Brain microvascular endothelial cell (primary cell): ENCODE data around the gene OR2W3.

Experiments used
- DNase-seq: peaks from one replicate; pipeline ENCODE4 v3.0.0-alpha.2; 2020
- H3K27ac ChIP-seq: fragments of 250-450 bp; sonication (Bioruptor Pico); 2 replicates; pipeline ENCODE4 v1.5.1; 2020; ENCODE audit warnings: mild to moderate bottlenecking, moderate library complexity
- H3K27me3 ChIP-seq: fragments of 250-450 bp; sonication (Bioruptor Pico); replicated peaks from 2 replicates; pipeline ENCODE4 v1.5.1; 2020; ENCODE audit warnings: mild to moderate bottlenecking
- H3K36me3 ChIP-seq: fragments of 250-450 bp; sonication (Bioruptor Pico); replicated peaks from 2 replicates; pipeline ENCODE4 v1.5.1; 2020; ENCODE audit warnings: mild to moderate bottlenecking
- H3K4me3 ChIP-seq: 2 replicates; pipeline ENCODE4 v1.5.1; 2011; ENCODE audit warnings: low read depth, mild to moderate bottlenecking, control low read depth, low read length, moderate library complexity
- CTCF ChIP-seq: IDR thresholded peaks from 2 replicates; pipeline ENCODE4 v1.5.1; 2011; ENCODE audit warnings: low read depth, mild to moderate bottlenecking, moderate library complexity, low read length, control low read depth, inconsistent platforms; ENCODE audit errors: missing control alignments
- in situ Hi-C: cut with HindIII; loops from 2 replicates; pipeline ENCODE4 v1.10.0; 2017; ENCODE audit warnings: low sequenced_read_pairs, low pct_ligation_motif_present

OR2W3 gene

GRCh38 chr1:247895163-247895637, at the start of gene OR2W3:
OR2W3 (plus strand) TSS chr1:247895587; CDS start chr1:247895587, 0 bp downstream.
- H3K4me3 ChIP-seq, result no peak within 1 kb of the TSS
- no peak for DNase-seq
- in situ Hi-C loops, result no loop called here
- H3K36me3 ChIP-seq, result no peaks in the 10 kb centered on the region
- no peak within 1 kb of the TSS for H3K27ac ChIP-seq
- no peak for TF ChIP-seq CTCF
- no peaks in the 10 kb centered on the region for H3K27me3 ChIP-seq

GRCh38 chr1:247845693-247846017, 49.7 kb upstream of the OR2W3 start:
- no peak overlapping the region for H3K27ac ChIP-seq
- in situ Hi-C loops, result no loop called here
- H3K27me3 ChIP-seq, result no peaks in the 10 kb centered on the region
- TF ChIP-seq CTCF, result no peak
- H3K4me3 ChIP-seq, result no peak overlapping the region
- DNase-seq, result no peak
- H3K36me3 ChIP-seq, result no peaks in the 10 kb centered on the region

GRCh38 chr1:247848346-247848745, 47.0 kb upstream of the OR2W3 start:
- no peak for DNase-seq
- H3K27ac ChIP-seq, result no peak overlapping the region
- H3K27me3 ChIP-seq, result no peaks in the 10 kb centered on the region
- no peak overlapping the region for H3K4me3 ChIP-seq
- no peak for TF ChIP-seq CTCF
- no peaks in the 10 kb centered on the region for H3K36me3 ChIP-seq
- in situ Hi-C loops, result no loop called here

- DNase-seq, result no peak
- Histone ChIP-seq H3K27ac (no peak overlapping the region), H3K27me3 (no peaks in the 10 kb centered on the region), H3K4me3 (no peak overlapping the region), H3K36me3 (no peaks in the 10 kb centered on the region)
- no peak for TF ChIP-seq CTCF
- in situ Hi-C loops, result no loop called here
These were observed 45.8 kb upstream of the OR2W3 start for GRCh38 chr1:247849616-247850015.

- in situ Hi-C loops, result no loop called here
- H3K27ac ChIP-seq, result no peak overlapping the region
- H3K36me3 ChIP-seq, result no peaks in the 10 kb centered on the region
- H3K27me3 ChIP-seq, result no peaks in the 10 kb centered on the region
- TF ChIP-seq CTCF, result no peak
- no peak overlapping the region for H3K4me3 ChIP-seq
- no peak for DNase-seq
These were observed 40.4 kb upstream of the OR2W3 start for GRCh38 chr1:247854899-247855545.

GRCh38 chr1:247855911-247856310, 39.5 kb upstream of the OR2W3 start:
- no peak for TF ChIP-seq CTCF

More at GRCh38 chr1:247855911-247856310, 39.5 kb upstream of the OR2W3 start:
- DNase-seq, result no peak
- Histone ChIP-seq H3K4me3 (no peak overlapping the region), H3K27ac (no peak overlapping the region), H3K27me3 (no peaks in the 10 kb centered on the region), H3K36me3 (no peaks in the 10 kb centered on the region)
- in situ Hi-C loops, result no loop called here
